GM23248 (cell line): ENCODE results near the gene ANKS1B.

Experiments
- EZH2 ChIP-seq: fragments of 200-600 bp; sonication (generic); IDR thresholded peaks from 2 replicates; pipeline ENCODE4 v1.6.1; 2018; ENCODE audit warnings: antibody characterized with exemption, mild to moderate bottlenecking; ENCODE audit not compliant: insufficient read depth, poor library complexity, severe bottlenecking
- EZH2phosphoT487 ChIP-seq: fragments of 200-600 bp; sonication (generic); IDR thresholded peaks from 2 replicates; pipeline ENCODE4 v1.6.1; 2018; ENCODE audit warnings: antibody characterized with exemption, moderate library complexity, mild to moderate bottlenecking, low read depth; ENCODE audit not compliant: insufficient read depth

DNA sequence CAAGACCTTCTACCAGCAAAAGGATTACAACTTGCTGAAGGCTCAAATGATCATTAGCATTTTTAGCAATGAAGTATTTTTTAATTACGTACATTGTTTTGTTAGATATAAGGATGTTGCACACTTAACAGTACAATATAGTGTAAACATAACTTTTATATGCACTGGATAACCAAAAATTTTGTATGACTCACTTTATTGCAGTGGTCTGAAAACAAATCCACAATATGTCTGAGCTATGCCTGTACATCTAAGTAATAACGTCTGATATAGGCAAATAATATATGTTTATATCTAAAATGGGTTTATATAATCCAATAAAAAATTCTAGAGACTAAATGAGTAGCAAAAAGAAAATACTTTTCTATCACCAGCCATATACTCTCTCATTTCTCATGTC lies 10.6 kb downstream of the ANKS1B start:
- TF ChIP-seq EZH2phosphoT487 (no peak), EZH2 (no peak)
